ENCODE data around the gene CNGB1. TPM values are rescaled to one million over a fixed set of nuclear protein-coding genes. Genes with fewer than 3 reads are reported as not detected.

CNGB1 gene
- total RNA-seq, 1 experiment from 2014 or later: not detected

Other genes starting within 250 kb of the CNGB1 start
- gene KATNB1, start 235.4 kb downstream of the CNGB1 start, total RNA-seq (2014; rRNA removed; shearing (Covaris generic)): 80.2 and 92.7 TPM in 2 replicates
- gene KIFC3, start 168.6 kb downstream of the CNGB1 start, total RNA-seq (2014; rRNA removed; shearing (Covaris generic)): 37.8 and 43.4 TPM in 2 replicates
- 1.5 and 2.0 TPM in 2 replicates for gene ZNF319, start 29.5 kb upstream of the CNGB1 start, total RNA-seq (2014; rRNA removed; shearing (Covaris generic))
- gene USB1, start 30.3 kb upstream of the CNGB1 start, total RNA-seq (2014; rRNA removed; shearing (Covaris generic)): 18.8 and 24.4 TPM in 2 replicates
- 75.9 and 94.1 TPM in 2 replicates for gene MMP15, start 54.6 kb upstream of the CNGB1 start, total RNA-seq (2014; rRNA removed; shearing (Covaris generic))
- gene CFAP20, start 158.3 kb upstream of the CNGB1 start, total RNA-seq (2014; rRNA removed; shearing (Covaris generic)): 75.4 and 76.2 TPM in 2 replicates
- gene CSNK2A2, start 227.0 kb upstream of the CNGB1 start, total RNA-seq (2014; rRNA removed; shearing (Covaris generic)): 14.2 and 16.2 TPM in 2 replicates